Hepatocyte (in vitro differentiated cells): ENCODE data around the gene C19orf81.

Experiments used
- CTCF ChIP-seq: fragments of 200-600 bp; sonication (generic); IDR thresholded peaks from 2 replicates; pipeline ENCODE4 v1.5.1; 2016; ENCODE audit warnings: antibody characterized with exemption, mild to moderate bottlenecking; ENCODE audit not compliant: poor library complexity
- EZH2 ChIP-seq: fragments of 200-600 bp; sonication (generic); IDR thresholded peaks from 2 replicates; pipeline ENCODE4 v1.6.1; 2016; ENCODE audit warnings: antibody characterized with exemption, mild to moderate bottlenecking, borderline replicate concordance
- EZH2phosphoT487 ChIP-seq: fragments of 200-600 bp; sonication (generic); IDR thresholded peaks from one replicate; pipeline ENCODE4 v1.6.1; 2018; ENCODE audit warnings: antibody characterized with exemption, mild to moderate bottlenecking, low read depth, moderate library complexity; ENCODE audit not compliant: unreplicated experiment, severe bottlenecking

GRCh38 chr19:50664204-50664603, 15.0 kb downstream of the C19orf81 start:
- TF ChIP-seq CTCF: no peak
- no peak for TF ChIP-seq EZH2phosphoT487
- peak; percentile 22 for TF ChIP-seq EZH2
